Activated CD4-positive, alpha-beta T cell treated with anti-CD3 and anti-CD28 coated beads for 36 hours (primary cell): Measurements from ENCODE around the gene CRY1. TPM values are rescaled to one million over a fixed set of nuclear protein-coding genes. Genes with fewer than 3 reads are reported as not detected.
"Not testable (repeated sequence)": the region's sequence is repeated elsewhere in the genome, so short reads cannot be mapped to it uniquely, and the experiment has no call there.

Experiments
- ATAC-seq: fragments of 200-7000 bp; cut with Tn5 transposase; one replicate; pipeline ENCODE4 v1.10.0; 2021; ENCODE audit warnings: mild to moderate bottlenecking, moderate library complexity
- CTCF ChIA-PET: fragments of 350-600 bp; sonication (Branson Sonifier 250); formaldehyde crosslinking; loops from one replicate; lab custom pipeline; 2021; ENCODE audit warnings: antibody characterized with exemption; lab: Charles Lee
- POLR2A ChIA-PET: fragments of 350-600 bp; sonication (Branson Sonifier 250); formaldehyde crosslinking; loops from one replicate; lab custom pipeline; 2021; ENCODE audit warnings: antibody characterized with exemption, inconsistent platforms; lab: Charles Lee
- DNase-seq: peaks from one replicate; pipeline ENCODE4 v3.0.0-alpha.2; 2020
- H3K27ac Mint-ChIP-seq: one replicate; pipeline ENCODE4 v1.8.0; 2021; ENCODE audit warnings: mixed read lengths
- H3K27me3 Mint-ChIP-seq: one replicate; pipeline ENCODE4 v1.8.0; 2021; ENCODE audit warnings: mixed read lengths
- H3K36me3 Mint-ChIP-seq: one replicate; pipeline ENCODE4 v1.8.0; 2021; ENCODE audit warnings: low read depth, mixed read lengths
- H3K4me1 Mint-ChIP-seq: one replicate; pipeline ENCODE4 v1.8.0; 2021; ENCODE audit warnings: mixed read lengths
- H3K4me3 Mint-ChIP-seq: one replicate; pipeline ENCODE4 v1.8.0; 2021; ENCODE audit warnings: mild to moderate bottlenecking, moderate library complexity, mixed read lengths
- H3K9me3 Mint-ChIP-seq: one replicate; pipeline ENCODE4 v1.8.0; 2021; ENCODE audit warnings: low read depth, mixed read lengths
- intact Hi-C, 2 experiments: fragments of 100-400 bp; cut with DNase I in 1 of 2; cut with micrococcal nuclease in 1 of 2; formaldehyde crosslinking; loops; one replicate each; pipeline versions ENCODE4 v1.14.2 to v1.15.1; 2022 to 2024; cut with DNase I, micrococcal nuclease
- total RNA-seq, 2 experiments: library from RNA; stranded (reverse); gene quantifications; one replicate each; pipeline ENCODE4 v1.2.3, GENCODE V29; 2021

The CRY1 gene
- total RNA-seq, 2 experiments from 2014 or later, result 14.8 to 17.7 TPM

DNA sequence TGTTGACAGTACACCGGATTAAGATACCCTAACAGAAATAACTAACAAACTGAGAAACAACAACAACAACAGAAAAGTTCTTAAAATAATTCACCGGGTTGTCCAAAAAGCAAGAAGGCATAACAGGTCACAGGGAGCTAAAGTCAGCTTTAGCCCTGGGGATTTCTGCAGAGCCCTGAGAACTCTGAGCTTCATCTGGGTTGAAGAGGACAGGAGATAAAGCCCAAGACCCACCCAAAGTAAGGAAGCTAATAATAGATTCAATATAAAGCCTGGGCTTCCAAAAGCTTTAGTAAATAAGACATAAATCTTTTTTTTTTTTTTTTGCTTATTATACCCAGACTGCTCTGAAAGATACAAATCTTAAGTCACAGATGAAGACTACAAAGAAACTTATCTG is 62.3 kb downstream of the CRY1 start:
- Mint-ChIP-seq H3K27ac (no peak overlapping the region), H3K36me3 (peaks cover 4% of the 10 kb centered on the region), H3K9me3 (no peaks in the 10 kb centered on the region), H3K4me1 (peaks cover 48% of the 10 kb centered on the region), H3K27me3 (no peaks in the 10 kb centered on the region), H3K4me3 (no peak overlapping the region)
- intact Hi-C loops, result no loop called here
- ChIA-PET CTCF (interaction anchor here (0.7 kb wide), 1 partner anchor 543 kb away, joined by 3 read pairs; no protein-coding TSS in a partner anchor), POLR2A (no interaction called here)
- no peak for DNase-seq
- ATAC-seq, result no peak

DNA sequence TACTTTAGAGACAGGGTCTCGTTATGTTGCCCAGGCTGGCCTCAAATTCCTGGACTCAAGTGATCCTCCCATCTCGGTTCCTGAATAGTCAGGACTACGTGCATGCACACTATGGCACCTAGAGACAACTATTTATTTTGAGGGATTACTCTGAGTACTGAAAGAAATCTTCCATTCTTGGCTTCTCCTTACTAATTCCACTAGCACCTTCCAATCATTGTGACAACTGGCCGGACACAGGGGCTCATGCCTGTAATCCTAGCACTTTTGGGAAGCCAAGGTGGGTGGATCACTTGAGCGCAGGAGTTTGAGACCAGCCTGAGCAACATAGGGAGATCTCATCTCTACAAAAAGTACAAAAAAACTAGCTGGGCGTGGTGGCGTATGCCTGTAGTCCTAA is 64.3 kb downstream of the CRY1 start:
- no peak for ATAC-seq
- CTCF ChIA-PET, result no interaction called here
- intact Hi-C loops, result loop anchor here in 1 of 2 experiments (5.0 kb wide), 1 partner anchor 63 kb away; the partner anchor contains the start of gene CRY1
- DNase-seq, result no peak
- H3K27ac Mint-ChIP-seq, result no peak overlapping the region
- H3K27me3 Mint-ChIP-seq, result no peaks in the 10 kb centered on the region
- POLR2A ChIA-PET, result no interaction called here
- no peak overlapping the region for H3K4me3 Mint-ChIP-seq
- H3K9me3 Mint-ChIP-seq, result no peaks in the 10 kb centered on the region
- no peaks in the 10 kb centered on the region for H3K36me3 Mint-ChIP-seq
- H3K4me1 Mint-ChIP-seq, result peaks cover 48% of the 10 kb centered on the region

DNA sequence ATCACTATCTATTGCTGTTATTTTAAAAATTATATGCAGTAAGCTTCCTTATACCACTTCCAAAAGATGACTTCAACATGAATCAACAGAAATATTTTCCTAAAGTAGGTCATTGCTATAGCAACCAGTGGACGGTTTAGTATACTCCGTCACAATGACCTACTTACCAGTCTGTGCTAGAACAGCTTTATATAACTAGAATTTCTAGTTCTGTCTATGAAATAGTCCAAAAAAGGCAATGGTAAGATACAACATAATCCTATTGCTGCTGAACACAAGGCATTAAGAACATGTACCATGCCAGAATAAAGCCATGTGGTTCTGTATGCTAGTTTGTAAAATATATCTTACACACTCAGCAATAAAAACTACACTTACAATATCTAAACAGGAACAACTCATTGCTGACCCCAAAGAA is 65.7 kb downstream of the CRY1 start:
- CTCF ChIA-PET, result interaction anchor here (0.6 kb wide), 1 partner anchor 8 kb away, joined by 3 read pairs; no protein-coding TSS in a partner anchor
- Mint-ChIP-seq H3K27ac (peak overlapping the region; percentile 76), H3K4me3 (no peak overlapping the region), H3K9me3 (no peaks in the 10 kb centered on the region), H3K36me3 (no peaks in the 10 kb centered on the region), H3K4me1 (peaks cover 41% of the 10 kb centered on the region), H3K27me3 (no peaks in the 10 kb centered on the region)
- POLR2A ChIA-PET, result no interaction called here
- peak; percentile 94 for ATAC-seq
- no peak for DNase-seq
- intact Hi-C loops, result loop anchor here (2.0 to 5.0 kb wide), 3 partner anchors 41 to 65 kb away; partner anchors contain the start of genes CRY1 (in 2 of the 2) and MTERF2 (in 1 of the 2)

DNA sequence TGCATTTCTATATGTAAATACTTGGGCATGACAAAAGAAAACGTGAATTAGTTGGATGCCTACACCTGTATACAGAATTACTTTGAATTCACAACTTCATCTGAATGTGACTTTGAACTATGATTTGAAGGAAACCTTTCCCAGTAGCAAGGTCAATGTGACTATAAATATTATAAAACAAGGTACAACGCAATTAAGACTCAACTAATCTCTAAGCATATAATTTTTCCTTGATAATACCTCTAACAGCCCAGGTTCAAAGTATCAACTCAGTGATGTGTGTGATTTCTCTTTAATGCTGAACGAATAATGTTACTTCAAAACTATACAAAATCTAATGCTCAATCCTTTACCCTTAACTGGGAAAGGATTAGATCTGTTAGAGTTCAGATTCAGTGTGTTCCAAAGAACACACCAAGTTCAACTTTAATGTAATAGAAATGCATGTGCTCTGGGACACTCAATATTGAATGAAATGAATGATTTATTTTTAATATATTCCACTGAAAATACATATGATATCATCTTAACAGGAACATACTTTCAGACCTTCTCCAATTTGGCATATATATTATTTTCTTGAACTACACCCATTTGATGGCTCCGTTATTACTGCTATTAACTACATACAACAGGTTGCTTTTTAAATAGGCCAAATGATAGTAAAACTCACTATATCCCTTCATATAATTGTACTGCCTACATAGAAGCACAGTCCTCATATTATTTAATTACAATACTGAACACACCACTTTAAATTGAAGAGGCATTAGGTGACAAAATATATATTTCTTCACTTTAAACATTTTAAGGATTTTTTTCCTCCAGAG is 66.3 kb downstream of the CRY1 start:
- no peaks in the 10 kb centered on the region for H3K9me3 Mint-ChIP-seq
- H3K27ac Mint-ChIP-seq, result peak overlapping the region; percentile 80
- no peak for DNase-seq
- ChIA-PET POLR2A (no interaction called here), CTCF (interaction anchor here (0.6 kb wide), 1 partner anchor 9 kb away, joined by 3 read pairs; no protein-coding TSS in a partner anchor)
- peak; percentile 16 for ATAC-seq
- H3K4me1 Mint-ChIP-seq, result peaks cover 38% of the 10 kb centered on the region
- no peak overlapping the region for H3K4me3 Mint-ChIP-seq
- intact Hi-C loops, result loop anchor here (2.0 to 5.0 kb wide), 3 partner anchors 40 to 66 kb away; partner anchors contain the start of genes CRY1 (in 2 of the 2) and MTERF2 (in 1 of the 2)
- no peaks in the 10 kb centered on the region for H3K36me3 Mint-ChIP-seq
- no peaks in the 10 kb centered on the region for H3K27me3 Mint-ChIP-seq

DNA sequence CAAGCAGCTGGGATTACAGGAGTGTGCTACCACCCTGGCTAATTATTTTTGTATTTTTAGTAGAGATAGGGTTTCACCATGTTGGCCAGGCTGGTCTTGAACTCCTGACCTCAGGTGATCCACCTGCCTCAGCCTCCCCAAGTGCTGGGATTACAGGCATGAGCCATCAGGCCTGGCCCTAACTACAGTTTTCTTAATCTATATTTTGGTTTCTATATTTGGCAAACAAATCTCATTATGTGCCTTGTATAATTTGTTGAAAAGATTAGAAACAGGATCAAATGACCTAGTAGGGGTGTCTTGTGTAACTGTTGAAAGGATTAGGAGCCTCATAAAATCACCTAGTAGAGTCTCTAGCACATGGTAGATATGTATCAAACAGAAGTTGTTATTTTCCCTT is 67.0 kb downstream of the CRY1 start:
- H3K9me3 Mint-ChIP-seq, POLR2A ChIA-PET, H3K4me3 Mint-ChIP-seq, DNase-seq, H3K27ac Mint-ChIP-seq, H3K27me3 Mint-ChIP-seq, CTCF ChIA-PET, H3K36me3 Mint-ChIP-seq, ATAC-seq: not testable (repeated sequence)
- intact Hi-C loops, result loop anchor here (2.0 to 5.0 kb wide), 3 partner anchors 40 to 66 kb away; partner anchors contain the start of genes CRY1 (in 2 of the 2) and MTERF2 (in 1 of the 2)
- H3K4me1 Mint-ChIP-seq, result peaks cover 32% of the 10 kb centered on the region

DNA sequence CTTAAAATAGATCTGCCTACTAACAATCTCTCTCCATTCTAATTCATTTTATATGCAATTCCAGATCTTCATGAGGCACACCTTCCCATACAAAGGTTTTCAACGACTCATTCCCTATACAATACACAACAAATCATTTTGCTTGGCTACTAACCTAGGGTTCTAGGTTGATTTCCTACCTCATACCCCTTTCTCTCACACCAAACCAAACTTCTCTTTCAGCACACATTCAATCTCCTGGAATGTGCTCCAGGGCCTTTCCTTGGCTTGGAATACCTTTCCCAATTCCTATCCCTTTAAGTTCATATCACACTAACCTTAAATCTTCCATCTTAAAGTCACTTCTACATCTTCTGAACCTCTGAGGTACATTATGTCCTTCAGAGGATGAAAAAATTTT is 67.7 kb downstream of the CRY1 start:
- Mint-ChIP-seq H3K27me3 (no peaks in the 10 kb centered on the region), H3K4me1 (peaks cover 28% of the 10 kb centered on the region), H3K4me3 (no peak overlapping the region), H3K36me3 (peaks cover 8% of the 10 kb centered on the region), H3K27ac (no peak overlapping the region), H3K9me3 (no peaks in the 10 kb centered on the region)
- ChIA-PET POLR2A (no interaction called here), CTCF (no interaction called here)
- no peak for DNase-seq
- ATAC-seq, result no peak
- intact Hi-C loops, result loop anchor here (2.0 to 5.0 kb wide), 3 partner anchors 39 to 67 kb away; partner anchors contain the start of genes CRY1 (in 2 of the 2) and MTERF2 (in 1 of the 2)

DNA sequence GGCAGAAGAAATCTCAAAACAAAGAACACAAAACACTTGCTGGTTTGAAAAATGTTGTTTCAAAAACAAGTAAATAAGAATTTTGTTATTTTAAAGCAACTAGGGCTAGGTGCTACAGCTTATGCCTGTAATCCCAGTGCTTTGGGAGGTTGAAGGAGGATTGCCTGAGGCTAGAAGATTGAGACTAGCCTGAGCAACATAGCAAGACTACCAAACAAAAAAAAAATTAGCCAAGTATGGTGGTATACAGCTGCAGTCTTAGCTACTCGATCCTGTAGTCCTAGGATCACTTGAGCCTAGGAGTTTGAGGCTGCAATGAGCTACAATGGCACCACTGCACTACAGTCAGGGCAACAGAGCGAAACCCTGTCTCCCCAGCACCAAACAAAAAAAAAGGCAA is 73.8 kb downstream of the CRY1 start:
- ChIA-PET POLR2A (no interaction called here), CTCF (interaction anchor here (0.7 kb wide), 1 partner anchor 436 kb away, joined by 3 read pairs; the partner anchor contains the start of gene RFX4)
- peaks cover 21% of the 10 kb centered on the region for H3K36me3 Mint-ChIP-seq
- H3K27me3 Mint-ChIP-seq, result no peaks in the 10 kb centered on the region
- intact Hi-C loops, result no loop called here
- ATAC-seq (no peak), DNase-seq (no peak)
- no peaks in the 10 kb centered on the region for H3K4me1 Mint-ChIP-seq
- H3K4me3 Mint-ChIP-seq, result no peak overlapping the region
- no peak overlapping the region for H3K27ac Mint-ChIP-seq
- no peaks in the 10 kb centered on the region for H3K9me3 Mint-ChIP-seq

DNA sequence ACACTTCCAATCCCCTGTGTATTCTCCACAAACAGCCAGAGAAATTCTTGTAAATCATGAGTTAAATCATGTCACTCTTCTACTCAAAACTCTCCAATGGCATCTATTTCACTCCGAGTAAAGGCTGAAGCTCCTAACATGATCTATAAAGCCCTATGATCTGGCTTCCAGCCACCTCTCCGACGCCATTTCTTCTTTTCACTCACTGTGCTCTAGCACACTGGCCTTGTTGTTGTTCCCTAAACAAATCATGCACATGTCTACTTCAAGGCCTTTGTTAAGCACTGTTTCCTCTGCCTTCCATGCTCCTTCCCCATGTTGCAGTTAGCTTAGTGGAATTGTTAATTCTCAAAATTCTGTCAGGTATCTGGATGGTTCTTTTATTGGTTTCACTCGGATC is 76.3 kb downstream of the CRY1 start:
- Mint-ChIP-seq H3K4me3 (no peak overlapping the region), H3K9me3 (no peaks in the 10 kb centered on the region), H3K4me1 (no peaks in the 10 kb centered on the region), H3K27me3 (no peaks in the 10 kb centered on the region), H3K27ac (no peak overlapping the region), H3K36me3 (peaks cover 23% of the 10 kb centered on the region)
- no peak for DNase-seq
- intact Hi-C loops, result no loop called here
- ChIA-PET POLR2A (no interaction called here), CTCF (no interaction called here)
- ATAC-seq, result no peak

DNA sequence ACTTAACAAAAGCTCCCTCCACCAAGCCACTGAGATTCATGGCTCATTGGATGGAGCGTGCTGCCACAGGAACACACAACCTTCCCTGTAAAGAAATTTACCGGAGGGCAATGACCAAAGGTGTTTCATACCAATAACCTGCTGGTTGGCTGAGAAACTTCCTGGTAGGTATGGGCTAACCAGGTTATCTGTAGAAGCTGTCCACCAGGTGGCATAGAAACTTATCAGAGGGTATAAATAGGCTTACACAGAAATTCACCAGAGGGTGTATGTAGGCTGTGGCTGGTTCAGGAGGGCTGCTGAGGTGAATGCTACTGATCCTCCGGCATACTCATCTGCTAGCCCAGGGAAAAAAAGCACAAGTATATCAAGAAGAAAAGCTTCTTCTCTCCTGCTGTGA is 79.3 kb downstream of the CRY1 start:
- DNase-seq (no peak), ATAC-seq (no peak)
- intact Hi-C loops, result loop anchor here in 1 of 2 experiments (1.0 kb wide), 1 partner anchor 90 kb away; no protein-coding TSS in a partner anchor
- H3K9me3 Mint-ChIP-seq, result no peaks in the 10 kb centered on the region
- CTCF ChIA-PET, result interaction anchor here (0.7 kb wide), 1 partner anchor 31 kb away, joined by 4 read pairs; no protein-coding TSS in a partner anchor
- no peak overlapping the region for H3K4me3 Mint-ChIP-seq
- no peaks in the 10 kb centered on the region for H3K27me3 Mint-ChIP-seq
- no peaks in the 10 kb centered on the region for H3K4me1 Mint-ChIP-seq
- POLR2A ChIA-PET, result no interaction called here
- no peak overlapping the region for H3K27ac Mint-ChIP-seq
- peaks cover 13% of the 10 kb centered on the region for H3K36me3 Mint-ChIP-seq

DNA sequence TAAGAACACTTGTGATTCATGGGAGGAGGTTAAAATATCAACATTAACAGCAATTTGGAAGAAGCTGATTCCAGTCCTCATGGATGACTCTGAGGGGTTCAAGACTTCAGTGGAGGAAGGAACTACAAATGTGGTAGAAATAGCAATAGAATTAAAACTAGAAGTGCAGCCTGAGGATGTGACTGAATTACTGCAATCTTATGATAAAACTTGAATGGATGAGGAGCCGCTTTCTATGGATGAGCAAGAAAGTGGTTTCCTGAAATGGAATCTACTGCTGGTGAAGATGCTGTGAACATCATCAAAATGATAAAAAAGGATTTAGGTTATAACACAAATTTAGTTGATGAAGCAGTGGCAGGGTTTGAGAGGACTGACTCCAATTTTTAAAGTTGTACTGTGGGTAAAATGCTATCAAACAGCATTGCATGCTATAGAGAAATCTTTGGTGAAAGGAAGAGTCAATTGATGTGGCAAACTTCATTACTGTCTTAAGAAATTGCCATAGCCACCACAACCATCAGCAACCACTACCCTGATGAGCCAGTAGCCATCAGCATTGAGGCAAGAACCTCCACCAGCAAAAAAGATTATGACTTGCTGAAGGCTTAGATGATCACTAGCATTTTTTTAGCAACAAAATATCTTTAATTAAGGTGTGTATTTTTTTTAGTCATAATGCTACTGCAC is 80.5 kb downstream of the CRY1 start:
- intact Hi-C loops, result no loop called here
- Mint-ChIP-seq H3K4me1 (no peaks in the 10 kb centered on the region), H3K27me3 (no peaks in the 10 kb centered on the region), H3K9me3 (no peaks in the 10 kb centered on the region), H3K27ac (no peak overlapping the region), H3K36me3 (peaks cover 10% of the 10 kb centered on the region), H3K4me3 (no peak overlapping the region)
- DNase-seq (no peak), ATAC-seq (no peak)
- POLR2A ChIA-PET, result no interaction called here
- CTCF ChIA-PET, result no interaction called here

DNA sequence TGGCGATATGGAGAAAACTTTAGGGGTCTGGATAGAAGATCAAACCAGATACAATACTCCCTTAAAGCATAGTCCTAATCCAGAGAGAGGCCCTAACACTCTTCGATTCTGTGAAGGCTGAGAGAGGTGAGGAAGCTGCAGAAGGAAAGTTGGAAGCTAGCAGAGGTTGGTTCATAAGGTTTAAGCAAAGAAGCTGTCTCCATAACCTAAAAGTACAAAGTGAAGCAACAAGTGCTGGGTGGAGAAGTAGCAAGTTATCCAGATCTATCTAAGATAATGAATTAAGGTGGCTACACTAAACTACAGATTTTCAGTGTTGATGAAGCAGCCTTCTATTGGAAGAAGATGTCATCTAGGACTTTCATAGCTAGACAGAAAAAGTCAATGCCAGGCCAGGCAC is 81.8 kb downstream of the CRY1 start:
- Mint-ChIP-seq H3K27me3 (no peaks in the 10 kb centered on the region), H3K4me3 (no peak overlapping the region), H3K9me3 (no peaks in the 10 kb centered on the region), H3K36me3 (peaks cover 8% of the 10 kb centered on the region), H3K27ac (no peak overlapping the region), H3K4me1 (no peaks in the 10 kb centered on the region)
- intact Hi-C loops, result no loop called here
- POLR2A ChIA-PET, result no interaction called here
- DNase-seq (no peak), ATAC-seq (no peak)
- CTCF ChIA-PET, result interaction anchor here (1.1 kb wide), 1 partner anchor 13 kb away, joined by 4 read pairs; no protein-coding TSS in a partner anchor
